H1 (cell line): ENCODE measurements around the gene SLC6A6. TPM values are rescaled to one million over a fixed set of nuclear protein-coding genes. Genes with fewer than 3 reads are reported as not detected.

Source experiments
- CTCF ChIA-PET: fragments of 300-600 bp; sonication (Branson Sonifier 250); formaldehyde crosslinking; loops from one replicate; lab custom pipeline; 2021; ENCODE audit not compliant: partially characterized antibody; lab: Charles Lee
- POLR2A ChIA-PET: fragments of 300-600 bp; sonication (Branson Sonifier 250); formaldehyde crosslinking; loops from one replicate; lab custom pipeline; 2021; ENCODE audit warnings: inconsistent platforms; ENCODE audit not compliant: partially characterized antibody; lab: Charles Lee
- DNase-seq, 2 experiments: peaks; one replicate each; pipeline versions ENCODE4 v3.0.0 to v3.0.0-alpha.2; 2010 to 2022; ENCODE audit warnings: low spot score in 2 of 2, low read depth in 1 of 2, mixed read lengths in 1 of 2
- FAIRE-seq: peaks from 2 replicates; lab custom pipeline; 2011; peaks lifted over from hg19 to GRCh38; lab: Jason Lieb, UNC
- H2AFZ ChIP-seq: 2 replicates; pipeline ENCODE4 v1.8.1; 2012; ENCODE audit warnings: low read length, inconsistent platforms
- H2AK5ac ChIP-seq: 2 replicates; pipeline ENCODE4 v1.6.1; 2013; ENCODE audit warnings: low read depth, low read length
- H2BK120ac ChIP-seq: replicated peaks from 2 replicates; pipeline ENCODE3; 2013; ENCODE audit warnings: low read depth, low read length, inconsistent platforms
- H2BK12ac ChIP-seq: 2 replicates; pipeline ENCODE4 v1.6.1; 2013; ENCODE audit warnings: low read depth, low read length
- H2BK15ac ChIP-seq: 2 replicates; pipeline ENCODE4 v1.6.1; 2013; ENCODE audit warnings: low read length
- H2BK20ac ChIP-seq: 2 replicates; pipeline ENCODE4 v1.6.1; 2013; ENCODE audit warnings: low read length
- H2BK5ac ChIP-seq: 2 replicates; pipeline ENCODE4 v1.6.1; 2013; ENCODE audit warnings: low read depth, low read length
- H3K14ac ChIP-seq: 2 replicates; pipeline ENCODE4 v1.6.1; 2013; ENCODE audit warnings: inconsistent platforms; ENCODE audit not compliant: insufficient read length
- H3K18ac ChIP-seq: 2 replicates; pipeline ENCODE4 v1.6.1; 2013; ENCODE audit warnings: low read length; ENCODE audit errors: extremely low read depth
- H3K23ac ChIP-seq: 2 replicates; pipeline ENCODE4 v1.6.1; 2013; ENCODE audit warnings: inconsistent platforms; ENCODE audit not compliant: insufficient read length
- H3K23me2 ChIP-seq: 2 replicates; pipeline ENCODE4 v1.6.1; 2013; ENCODE audit warnings: low read depth, low read length
- H3K27ac ChIP-seq: 2 replicates; pipeline ENCODE4 v1.6.1; 2011; ENCODE audit warnings: low read depth, low read length, inconsistent platforms
- H3K27me3 ChIP-seq, 4 experiments: replicated peaks in 1 of 4; 1 replicate in 1 of 4; 2 replicates in 3 of 4; pipeline versions ENCODE4 v1.6.1 to v1.8.1; 2011 to 2013; ENCODE audit warnings: low read length in 3 of 4, mild to moderate bottlenecking in 3 of 4, inconsistent platforms in 2 of 4, mixed read lengths in 2 of 4, moderate library complexity in 1 of 4; ENCODE audit not compliant: control insufficient read depth in 3 of 4, insufficient read depth in 3 of 4; ENCODE audit errors: extremely low read depth in 1 of 4
- H3K36me3 ChIP-seq, 4 experiments: 2 replicates each; pipeline versions ENCODE4 v1.6.1 to v1.8.1; 2011 to 2013; ENCODE audit warnings: mild to moderate bottlenecking in 4 of 4, low read length in 3 of 4, moderate library complexity in 2 of 4, control low read depth in 1 of 4, inconsistent platforms in 1 of 4; ENCODE audit not compliant: insufficient read depth in 4 of 4, control insufficient read depth in 2 of 4
- H3K4ac ChIP-seq: replicated peaks from 2 replicates; pipeline ENCODE3; 2013; ENCODE audit warnings: low read length, low read depth, mixed read lengths, inconsistent platforms; ENCODE audit not compliant: insufficient read length
- H3K4me1 ChIP-seq, 4 experiments: replicated peaks in 1 of 4; 1 replicate in 1 of 4; 2 replicates in 3 of 4; pipeline versions ENCODE4 v1.6.1 to v1.8.1; 2011 to 2013; ENCODE audit warnings: low read length in 3 of 4, inconsistent platforms in 2 of 4, mixed read lengths in 1 of 4; ENCODE audit not compliant: insufficient read depth in 4 of 4, control insufficient read depth in 3 of 4
- H3K4me2 ChIP-seq, 2 experiments: 2 replicates each; pipeline versions ENCODE4 v1.6.1 to v1.8.1; 2011 to 2013; ENCODE audit warnings: low read depth in 2 of 2, low read length in 2 of 2, control low read depth in 1 of 2, inconsistent platforms in 1 of 2, mild to moderate bottlenecking in 1 of 2; ENCODE audit not compliant: insufficient read depth in 1 of 2
- H3K4me3 ChIP-seq, 4 experiments: fragments of 200-600, 300-600 bp in 1 of 4; sonication (generic), shearing (Covaris generic), sonication (Bioruptor Twin) in 1 of 4; 2 replicates each; pipeline versions ENCODE4 v1.5.1 to v1.8.1; 2011 to 2016; ENCODE audit warnings: low read length in 4 of 4, low read depth in 3 of 4, control low read depth in 2 of 4, inconsistent platforms in 2 of 4, mild to moderate bottlenecking in 2 of 4, mixed read lengths in 1 of 4, moderate library complexity in 1 of 4; ENCODE audit not compliant: insufficient read depth in 2 of 4; ENCODE audit errors: extremely low read depth in 1 of 4
- H3K56ac ChIP-seq: replicated peaks from 2 replicates; pipeline ENCODE3; 2013; ENCODE audit warnings: low read depth, mild to moderate bottlenecking, mixed read lengths, low read length, inconsistent platforms; ENCODE audit not compliant: insufficient read length
- H3K79me1 ChIP-seq: 2 replicates; pipeline ENCODE4 v1.6.1; 2013; ENCODE audit warnings: low read depth, low read length, control low read depth
- H3K79me2 ChIP-seq, 2 experiments: 2 replicates each; pipeline versions ENCODE4 v1.6.1 to v1.8.1; 2012 to 2013; ENCODE audit warnings: low read length in 2 of 2, mild to moderate bottlenecking in 2 of 2, inconsistent platforms in 1 of 2; ENCODE audit not compliant: insufficient read depth in 2 of 2, control insufficient read depth in 1 of 2
- H3K9ac ChIP-seq, 4 experiments: replicated peaks in 1 of 4; 1 replicate in 1 of 4; 2 replicates in 3 of 4; pipeline versions ENCODE4 v1.6.1 to v1.8.1; 2011 to 2013; ENCODE audit warnings: low read depth in 3 of 4, low read length in 3 of 4, control low read depth in 2 of 4, mild to moderate bottlenecking in 2 of 4, moderate library complexity in 2 of 4, inconsistent platforms in 1 of 4; ENCODE audit errors: extremely low read depth in 1 of 4
- H3K9me3 ChIP-seq, 2 experiments: 2 replicates each; pipeline versions ENCODE4 v1.6.1 to v1.8.1; 2012 to 2013; ENCODE audit warnings: mild to moderate bottlenecking in 2 of 2, moderate library complexity in 2 of 2, control low read depth in 1 of 2, inconsistent platforms in 1 of 2, low read depth in 1 of 2, low read length in 1 of 2, mixed read lengths in 1 of 2; ENCODE audit not compliant: insufficient read depth in 2 of 2
- H4K20me1 ChIP-seq, 2 experiments: replicated peaks in 1 of 2; 2 replicates each; pipeline versions ENCODE3 to v1.8.1; 2011 to 2013; ENCODE audit warnings: inconsistent platforms in 2 of 2, low read length in 2 of 2, mild to moderate bottlenecking in 1 of 2; ENCODE audit not compliant: insufficient read depth in 2 of 2, control insufficient read depth in 1 of 2
- H4K5ac ChIP-seq: 2 replicates; pipeline ENCODE4 v1.6.1; 2013; ENCODE audit warnings: low read length, low read depth, mixed read lengths, inconsistent platforms; ENCODE audit not compliant: insufficient read length
- H4K8ac ChIP-seq: 2 replicates; pipeline ENCODE4 v1.8.0; 2013; ENCODE audit warnings: mild to moderate bottlenecking, moderate library complexity, low read length, inconsistent platforms; ENCODE audit not compliant: insufficient read depth; ENCODE audit errors: extremely low read depth
- H4K91ac ChIP-seq: replicated peaks from 2 replicates; pipeline ENCODE3; 2013; ENCODE audit warnings: low read length, mixed read lengths, inconsistent platforms; ENCODE audit not compliant: insufficient read length
- CTCF ChIP-seq, 3 experiments: IDR thresholded peaks; 1 replicate in 2 of 3; 2 replicates in 1 of 3; pipeline versions ENCODE4 v1.5.1 to v1.6.1; 2011; ENCODE audit warnings: low read length in 3 of 3, mild to moderate bottlenecking in 3 of 3, inconsistent platforms in 2 of 3, low read depth in 1 of 3, moderate library complexity in 1 of 3; ENCODE audit not compliant: insufficient read depth in 1 of 3; ENCODE audit errors: control extremely low read depth in 1 of 3
- WGBS, 2 experiments: shearing (Covaris generic) in 1 of 2; methylation state at CpG; one replicate each; pipeline versions ENCODE4 v1.1.6 to v1.1.7; 2013 to 2015; ENCODE audit warnings: low lambda C conversion rate in 2 of 2, mixed read lengths in 2 of 2, inconsistent platforms in 1 of 2, low coverage in 1 of 2, missing lambda C conversion rate in 1 of 2; ENCODE audit not compliant: insufficient replicate concordance in 2 of 2, insufficient coverage in 1 of 2, insufficient read length in 1 of 2; ENCODE audit errors: extremely low coverage in 1 of 2, missing lambda C conversion rate in 1 of 2; 5-methylcytosine and 5-hydroxymethylcytosine counted together
- polyA plus RNA-seq, 7 experiments: library from polyadenylated mRNA; depleted of rRNA in 3 of 7; stranded (reverse) in 5 of 7; unstranded in 2 of 7; fragments of >200 nt in 5 of 7; fragments of 200-250 nt in 2 of 7; gene quantifications; 1 replicate in 5 of 7; 2 replicates in 1 of 7; 4 replicates in 1 of 7; pipeline versions ENCODE4 v1.2.1 to v1.2.3, GENCODE V29; 2011 to 2013; ENCODE audit warnings: missing spikeins in 2 of 7, mixed read lengths in 2 of 7
- total RNA-seq: library from RNA; stranded (reverse); fragmentation: NEBNext Ultra II Directional; extraction: Animal tissue kit (Norgen Biotek cat#: 25700); gene quantifications from 2 replicates; pipeline ENCODE4 v1.2.1, GENCODE V29; 2021

The SLC6A6 gene
- total and polyA plus RNA-seq, 2 of the 8 experiments (the other 6 are each of a cell fraction or from before 2014, with no cell fraction given), result 66.2 to 144 TPM

DNA sequence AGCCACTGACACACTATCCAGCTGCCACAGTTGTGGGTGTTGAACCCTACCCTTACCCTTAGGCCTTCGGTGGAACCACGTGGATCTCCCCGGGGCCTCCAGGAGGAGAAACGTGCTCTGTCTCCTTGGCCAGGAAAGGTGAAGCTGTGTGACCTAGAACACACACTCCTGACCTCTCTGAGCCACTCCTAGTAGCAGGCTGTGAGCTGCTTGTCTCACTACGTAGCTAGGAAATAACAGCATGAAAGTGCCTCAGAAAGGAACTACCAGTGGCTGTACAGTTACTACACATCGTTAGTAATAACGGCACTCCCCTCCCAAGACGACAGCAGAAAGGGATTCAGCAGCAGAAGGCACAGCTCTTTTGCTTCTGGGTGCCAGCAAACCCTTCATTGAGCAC lies 36.2 kb upstream of the SLC6A6 start:
- Histone ChIP-seq H2BK12ac (no peak overlapping the region), H2BK15ac (no peak overlapping the region), H3K9ac (no peak overlapping the region), H4K20me1 (no peaks in the 10 kb centered on the region), H3K4me2 (no peak overlapping the region), H3K23ac (no peak overlapping the region), H3K14ac (no peak overlapping the region), H3K27me3 (no peaks in the 10 kb centered on the region), H3K4me3 (no peak overlapping the region), H3K36me3 (no peaks in the 10 kb centered on the region), H2BK20ac (0 out of 2 replicates have a peak overlapping the region, but pooled peaks have one; percentile 3), H2BK120ac (peak overlapping the region; percentile 33), H3K4ac (no peak overlapping the region), H4K8ac (peak overlapping the region; percentile 26; the same call in 1 of the 2 replicates), H4K91ac (peak overlapping the region; percentile 58), H3K56ac (no peak overlapping the region), H3K18ac (no peak overlapping the region), H3K79me1 (no peaks in the 10 kb centered on the region; the same call in 1 of the 2 replicates), H2AFZ (no peak overlapping the region), H4K5ac (no peak overlapping the region), H3K27ac (no peak overlapping the region), H2BK5ac (no peak overlapping the region), H2AK5ac (no peak overlapping the region), H3K4me1 (peaks cover 0 to 15% (median 3%) of the 10 kb centered on the region in 4 experiments; a peak in 3 of 7 replicates), H3K9me3 (no peaks in the 10 kb centered on the region), H3K79me2 (no peaks in the 10 kb centered on the region), H3K23me2 (no peaks in the 10 kb centered on the region; the same call in 1 of the 2 replicates)
- WGBS, 2 experiments, result 85% methylated on average over 8 of the region's 8 CpGs; no CpG with 5 or more reads in 1 of the 2 experiments
- ChIA-PET CTCF (interaction anchor here (0.6 to 2.5 kb wide), 15 partner anchors 9 to 163 kb away, joined by 3 to 11 read pairs (median 4); no protein-coding TSS in a partner anchor), POLR2A (no interaction called here)
- DNase-seq, result no peak
- no peak for FAIRE-seq
- no peak for TF ChIP-seq CTCF (IDR thresholded peaks at IDR 0.05; ENCODE audit: control extremely low read depth in 1 of 3, insufficient read depth in 1 of 3, low read depth in 1 of 3, low read length in 3 of 3)
